Astrocyte of the hippocampus (primary cell): ENCODE data around the gene NHERF1.

Experiments
- DNase-seq: peaks from one replicate; pipeline ENCODE4 v3.0.0; 2011; ENCODE audit warnings: low read depth, low spot score

The NHERF1 gene

DNA sequence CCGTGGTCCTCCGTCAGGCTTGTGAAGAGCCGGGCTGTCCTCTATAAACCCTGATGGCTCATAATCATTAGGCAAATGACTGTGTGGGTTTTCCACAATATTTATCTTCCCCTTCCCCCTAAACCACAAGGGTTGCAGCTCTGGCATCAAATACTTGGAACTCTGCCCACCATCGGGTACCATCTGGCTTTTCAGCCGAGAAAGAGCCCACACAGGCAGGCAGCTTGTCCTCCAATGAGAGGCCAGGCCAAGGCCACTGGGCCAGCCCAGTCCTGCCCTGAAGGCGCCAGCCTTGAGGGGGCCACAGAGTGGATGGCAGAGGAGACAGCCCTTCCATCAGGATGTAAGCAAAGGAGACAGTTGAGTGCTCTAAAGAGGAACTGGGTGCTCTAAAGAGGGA lies 59.5 kb downstream of the NHERF1 start:
- DNase-seq: peak; percentile 56

DNA sequence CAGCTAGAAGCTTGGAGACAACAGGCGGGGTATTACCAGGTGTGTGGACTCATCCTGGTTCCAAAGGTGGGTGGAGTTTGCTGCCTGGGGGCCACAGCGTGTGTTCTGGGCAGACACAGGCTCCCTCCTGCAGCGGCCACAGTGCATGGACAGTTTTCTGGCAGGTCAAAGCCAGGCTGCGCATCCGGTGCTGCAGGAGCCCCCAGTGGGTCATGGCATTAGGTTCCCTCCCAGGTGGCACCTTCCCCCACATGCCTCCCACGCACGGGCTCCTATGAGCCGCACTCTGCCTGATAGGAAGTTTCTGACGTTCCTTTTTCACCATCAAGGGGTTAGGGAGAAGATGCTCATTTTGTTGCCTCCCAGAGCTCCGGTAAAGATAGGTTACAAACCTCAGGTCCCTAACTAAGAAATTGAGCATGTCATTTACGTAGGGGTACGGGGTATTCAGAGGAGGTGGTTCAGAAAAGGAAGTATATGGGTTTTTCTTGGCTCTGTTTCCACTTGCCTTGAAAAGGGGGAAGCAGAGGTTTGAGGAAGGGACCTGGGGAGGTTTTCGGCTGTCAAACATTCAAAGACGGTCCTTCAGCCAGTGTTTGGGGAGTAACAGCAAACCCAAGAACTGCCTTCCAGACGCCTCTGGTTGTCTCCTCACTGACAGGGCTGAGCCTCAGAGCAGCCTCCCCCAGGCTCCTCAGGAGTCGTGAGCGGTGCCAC lies 60.4 kb downstream of the NHERF1 start:
- DNase-seq: no peak

- DNase-seq: no peak
Observed at GRCh38 chr17:74810699-74811485, 62.5 kb downstream of the NHERF1 start.

DNA sequence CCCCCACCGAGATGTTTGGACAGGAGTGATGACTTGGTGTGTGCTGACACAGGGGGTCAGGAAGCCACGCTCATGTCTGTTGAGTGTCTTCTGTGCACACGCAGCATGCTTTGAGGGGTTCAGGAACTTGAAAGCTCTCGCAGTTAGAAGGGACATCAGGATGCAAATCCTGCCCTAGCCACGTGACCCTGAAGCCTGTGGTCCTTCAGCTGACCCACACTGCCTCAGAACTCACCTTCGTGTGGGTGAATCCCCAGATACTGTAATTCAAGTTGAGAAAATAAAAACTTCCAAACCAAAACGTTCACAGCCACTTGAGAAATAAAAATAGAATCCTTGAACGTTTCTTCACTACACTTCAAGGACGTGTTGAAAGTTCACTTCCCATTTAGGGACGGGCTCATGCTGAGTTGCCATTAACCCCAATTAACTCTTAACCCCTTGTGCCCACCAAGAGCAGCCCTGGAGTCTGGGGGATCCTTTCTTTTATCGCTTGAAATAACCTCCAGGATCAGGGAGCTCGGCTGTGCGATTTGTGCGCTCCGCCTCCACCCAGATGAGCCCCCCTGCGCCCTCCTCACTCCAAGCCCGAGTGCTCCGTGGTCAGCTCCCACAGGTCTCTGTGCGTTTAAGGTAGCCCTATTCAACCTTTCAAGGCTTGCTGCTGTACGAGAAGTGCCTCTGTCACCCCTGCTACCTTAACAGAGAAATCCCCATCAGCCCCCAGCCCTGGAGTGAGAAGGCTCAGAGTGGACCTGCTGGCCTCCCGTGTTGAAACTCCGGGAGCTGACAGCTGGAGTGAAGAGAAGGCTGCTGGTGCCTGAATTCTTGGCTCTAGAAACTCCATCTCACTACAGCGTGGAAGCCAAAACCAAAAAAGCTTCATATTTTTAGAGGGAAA lies 63.9 kb downstream of the NHERF1 start:
- no peak for DNase-seq

- DNase-seq: no peak
Observed at GRCh38 chr17:74814453-74814852, 66.0 kb downstream of the NHERF1 start.

DNA sequence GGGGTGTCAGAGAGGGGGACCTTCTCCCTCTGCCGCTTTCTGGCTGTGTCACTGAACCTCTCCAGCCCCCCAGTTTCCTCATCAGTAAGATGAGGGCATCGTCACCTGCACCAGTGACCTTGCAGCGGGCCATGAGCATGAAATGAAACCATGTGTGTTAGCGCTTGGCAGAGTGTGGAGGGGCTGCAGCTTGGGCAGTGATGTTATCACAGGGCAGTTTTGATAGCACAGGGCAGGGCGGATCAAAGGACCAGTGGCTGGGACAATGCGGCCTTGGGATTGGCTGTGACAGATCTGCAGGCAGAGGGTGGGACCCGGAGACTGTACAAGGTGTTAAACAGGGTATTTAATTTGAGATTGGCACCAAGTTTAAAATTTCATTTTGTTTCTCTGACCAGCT lies 66.6 kb downstream of the NHERF1 start:
- DNase-seq: no peak

GRCh38 chr17:74815550-74816370 lies 67.3 kb downstream of the NHERF1 start:
- DNase-seq: no peak

- DNase-seq: no peak
Observed at GRCh38 chr17:74816905-74817620, 68.6 kb downstream of the NHERF1 start.

- DNase-seq: no peak
Observed at GRCh38 chr17:74818291-74818938, 70.0 kb downstream of the NHERF1 start.
